GM18508 (cell line): ENCODE results near the gene EPC1.
"Not testable (repeated sequence)": the region's sequence is repeated elsewhere in the genome, so short reads cannot be mapped to it uniquely, and the experiment has no call there.

Source experiments
- ATAC-seq: cut with Tn5 transposase; IDR thresholded peaks from one replicate; pipeline ENCODE4 v1.9.1; 2021; ENCODE audit warnings: moderate number of reproducible peaks; ENCODE audit not compliant: insufficient read depth, unreplicated experiment

EPC1 gene

GRCh38 chr10:32244011-32244410 lies 102.9 kb downstream of the EPC1 start:
- no peak for ATAC-seq

GRCh38 chr10:32241946-32242345 lies 105.0 kb downstream of the EPC1 start:
- no peak for ATAC-seq

DNA sequence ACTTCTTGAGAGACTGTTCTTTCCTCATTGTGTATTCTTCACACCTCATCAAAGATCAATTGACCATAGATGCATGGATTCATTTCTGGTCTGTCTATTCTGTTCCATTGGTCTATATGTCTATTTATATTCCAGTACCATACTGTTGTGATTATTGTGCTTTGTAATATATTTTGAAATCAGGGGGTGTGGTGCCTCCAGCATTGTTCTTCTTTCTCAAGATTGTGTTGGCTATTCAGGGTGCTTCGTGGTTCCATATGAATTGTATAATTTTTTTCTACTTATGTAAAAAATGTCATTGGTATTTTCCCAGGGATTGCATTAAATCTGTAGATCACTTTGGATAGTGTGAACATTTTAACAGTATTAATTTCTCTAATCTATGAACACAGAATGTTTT lies 106.5 kb downstream of the EPC1 start:
- no peak for ATAC-seq

DNA sequence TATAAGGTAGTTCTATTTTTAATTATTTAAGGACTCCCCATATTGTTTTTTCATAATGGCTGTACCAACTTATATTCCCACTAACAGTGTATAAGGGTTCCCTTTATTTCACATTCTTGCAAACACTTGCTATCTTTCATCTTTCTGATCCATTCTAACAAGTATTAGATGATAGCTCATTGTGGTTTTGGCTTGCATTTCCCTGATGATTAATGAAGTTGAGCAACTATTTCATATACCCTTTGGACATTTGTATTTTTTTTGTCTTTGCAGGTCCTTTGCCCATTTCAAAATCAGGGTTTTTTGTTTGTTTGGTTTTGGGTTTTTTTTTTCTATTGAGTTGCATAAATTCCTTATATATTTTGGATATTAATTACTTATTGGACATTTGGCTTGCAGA lies 107.2 kb downstream of the EPC1 start:
- ATAC-seq, result no peak

DNA sequence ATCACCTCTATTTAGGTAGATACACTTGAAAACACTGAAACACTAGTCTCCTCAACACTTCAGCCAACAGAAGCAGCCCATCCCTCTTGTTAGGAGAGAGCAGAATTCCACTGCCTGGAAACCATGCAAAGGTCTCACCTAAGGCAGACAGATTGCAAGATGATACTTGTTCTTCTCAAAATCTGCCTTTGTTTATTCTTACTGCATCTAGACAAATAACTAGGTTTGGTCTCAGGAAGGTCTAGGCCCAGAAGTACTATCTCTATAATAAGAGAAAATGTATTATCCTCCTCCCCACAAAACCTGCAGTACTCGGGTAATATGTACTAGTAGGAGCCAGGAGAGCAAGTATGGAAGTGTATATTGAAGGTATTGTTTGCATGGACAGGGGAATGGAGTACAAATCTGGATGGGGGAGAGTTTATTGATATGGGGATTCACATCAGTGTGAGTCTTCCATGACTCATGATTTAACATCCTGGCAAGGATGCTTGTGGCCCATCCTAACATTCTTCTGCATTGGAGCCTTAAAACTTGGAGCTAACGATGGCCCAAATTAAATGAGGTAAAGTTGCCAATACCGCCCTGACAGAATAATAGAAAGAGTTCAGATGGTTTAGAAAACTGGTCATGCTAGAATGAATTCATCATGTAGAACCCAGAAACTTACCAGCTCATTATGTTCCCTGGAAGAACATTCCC lies 109.2 kb downstream of the EPC1 start:
- ATAC-seq, result no peak

DNA sequence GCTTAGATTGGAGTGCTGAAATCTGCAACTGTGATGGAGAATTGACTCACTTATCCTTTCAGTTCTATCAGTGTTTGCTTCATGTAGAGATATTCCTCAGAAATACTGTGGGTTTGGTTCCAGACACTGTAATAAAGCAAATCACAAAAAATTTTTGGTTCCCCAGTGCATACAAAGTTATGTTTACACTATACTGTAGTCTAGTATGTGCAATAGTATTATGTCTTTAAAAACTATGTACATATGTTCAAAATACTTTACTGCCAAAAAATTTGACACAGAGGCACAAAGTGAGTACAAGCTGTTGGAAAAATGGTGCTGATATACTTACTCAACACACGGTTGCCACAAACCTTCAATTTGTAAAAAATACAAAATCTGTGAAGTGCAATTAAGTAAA lies 112.5 kb downstream of the EPC1 start:
- ATAC-seq, result no peak

GRCh38 chr10:32233375-32233774 lies 113.6 kb downstream of the EPC1 start:
- not testable (repeated sequence) for ATAC-seq

- no peak for ATAC-seq
Measured at GRCh38 chr10:32232378-32232777, 114.6 kb downstream of the EPC1 start.

DNA sequence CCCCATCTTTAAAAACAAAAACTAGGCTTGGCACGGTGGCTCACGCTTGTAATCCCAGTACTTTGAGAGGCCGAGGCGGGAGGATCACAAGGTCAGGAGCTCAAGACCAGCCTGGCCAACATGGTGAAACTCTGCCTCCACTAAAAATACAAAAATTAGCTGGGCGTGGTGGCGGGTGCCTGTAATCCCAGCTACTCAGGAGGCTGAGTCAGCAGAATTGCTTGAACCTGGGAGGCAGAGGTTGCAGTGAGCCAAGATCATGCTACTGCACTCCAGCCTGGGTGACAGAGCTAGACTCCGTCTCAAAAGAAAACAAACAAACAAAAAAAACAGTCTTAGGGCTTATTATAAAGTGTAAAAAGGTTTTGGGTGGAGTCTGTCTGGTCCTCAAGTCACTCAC lies 117.2 kb downstream of the EPC1 start:
- ATAC-seq, result not testable (repeated sequence)

DNA sequence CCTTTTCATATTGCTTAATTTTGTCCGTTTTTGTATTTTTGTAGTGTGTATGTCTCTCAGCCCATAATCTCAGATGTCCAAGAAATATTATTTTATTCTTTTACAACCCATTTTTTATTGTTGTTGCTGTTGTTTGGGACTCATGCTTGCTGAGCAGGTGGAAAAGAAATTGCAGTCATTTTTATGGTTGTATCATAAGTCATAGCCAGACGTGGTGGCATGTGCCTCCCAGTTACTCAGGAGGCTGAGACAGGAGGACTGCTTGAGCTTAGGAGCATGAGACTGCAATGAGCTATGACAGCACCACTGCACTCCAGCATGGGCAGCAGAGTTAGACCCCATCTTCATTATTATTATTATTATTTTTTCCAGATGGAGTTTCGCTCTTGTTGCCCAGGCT lies 117.8 kb downstream of the EPC1 start:
- no peak for ATAC-seq

GRCh38 chr10:32227802-32228201 lies 119.2 kb downstream of the EPC1 start:
- no peak for ATAC-seq

DNA sequence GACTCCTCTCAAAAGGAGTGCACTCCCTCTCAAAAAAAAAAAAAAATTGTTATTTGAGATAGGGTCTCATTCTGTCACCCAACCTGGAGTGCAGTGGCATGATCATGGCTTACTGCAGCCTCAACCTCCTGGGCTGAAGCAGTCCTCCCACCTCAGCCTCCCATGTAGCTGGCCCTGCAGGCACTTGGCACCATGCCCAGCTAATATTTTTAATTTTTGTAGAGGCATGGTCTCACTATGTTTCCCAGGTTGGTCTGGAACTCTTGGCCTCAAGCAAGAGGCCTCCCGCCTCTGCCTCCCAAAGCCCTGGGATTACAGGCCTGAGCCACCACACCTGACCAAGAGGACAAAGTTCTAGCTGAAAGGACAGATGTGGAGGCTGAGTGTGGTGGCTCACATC lies 120.3 kb downstream of the EPC1 start:
- no peak for ATAC-seq

DNA sequence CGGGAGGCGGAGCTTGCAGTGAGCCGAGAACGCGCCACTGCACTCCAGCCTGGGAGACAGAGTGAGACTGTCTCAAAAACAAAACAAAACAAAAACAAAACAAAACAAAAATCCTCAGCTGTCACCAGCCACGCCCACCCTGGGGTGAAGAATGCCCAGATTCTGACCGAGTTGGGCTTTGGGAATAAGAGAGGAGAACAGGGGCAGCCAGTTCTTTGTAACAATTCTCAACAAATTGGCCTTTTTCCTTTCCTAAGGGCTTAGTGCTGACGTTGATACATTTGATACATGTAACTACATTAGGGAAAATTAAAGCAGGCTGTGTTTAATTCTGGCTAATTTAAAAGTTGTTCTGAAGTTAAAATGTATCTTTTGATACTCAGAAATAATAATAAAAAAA lies 121.0 kb downstream of the EPC1 start:
- no peak for ATAC-seq

DNA sequence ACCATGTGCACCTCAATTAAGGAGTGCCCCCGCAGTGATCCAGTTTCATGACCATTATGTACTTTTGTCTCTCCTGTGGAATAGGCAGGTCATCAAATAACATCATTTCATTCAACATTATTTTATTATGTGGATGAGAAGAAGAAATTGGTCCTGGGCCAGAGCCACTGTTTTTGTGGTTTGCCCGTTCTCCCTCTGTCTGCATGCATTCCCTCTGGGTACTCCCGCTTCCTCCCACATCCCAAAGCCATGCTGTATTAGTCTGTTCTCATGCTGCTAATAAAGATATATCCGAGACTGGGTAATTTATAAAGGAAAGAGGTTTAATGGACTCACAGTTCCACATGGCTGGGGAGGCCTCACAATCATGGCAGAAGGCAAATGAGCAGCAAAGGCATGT lies 124.6 kb downstream of the EPC1 start:
- not testable (repeated sequence) for ATAC-seq

DNA sequence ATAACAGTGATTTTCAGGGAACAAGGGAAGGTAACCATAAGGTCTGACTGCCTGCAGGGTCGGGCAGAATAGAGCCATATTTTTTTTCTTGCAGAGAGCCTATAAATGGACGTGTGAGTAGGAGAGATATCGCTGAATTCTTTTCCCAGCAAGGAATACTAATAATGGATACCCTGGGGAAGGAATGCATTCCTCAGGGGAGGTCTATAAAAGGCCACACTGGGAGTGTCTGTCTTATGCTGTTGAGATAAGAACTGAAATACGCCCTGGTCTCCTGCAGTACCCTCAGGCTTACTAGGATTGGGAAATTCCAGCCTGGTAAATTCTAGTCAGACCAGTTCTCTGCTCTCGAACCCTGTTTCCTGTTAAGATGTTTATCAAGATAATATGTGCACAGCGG lies 127.8 kb downstream of the EPC1 start:
- ATAC-seq, result not testable (repeated sequence)

GRCh38 chr10:32218206-32219044 lies 128.5 kb downstream of the EPC1 start:
- ATAC-seq, result not testable (repeated sequence)
